Ishikawa (cell line): ENCODE measurements around the gene FPGS.

Experiments used
- MAX ChIP-seq: IDR thresholded peaks from 2 replicates; pipeline ENCODE4 v1.6.1; 2012
- REST ChIP-seq: IDR thresholded peaks from 2 replicates; pipeline ENCODE4 v1.6.1; 2012; ENCODE audit warnings: low read depth, mild to moderate bottlenecking
- TEAD4 ChIP-seq: IDR thresholded peaks from 2 replicates; pipeline ENCODE4 v1.6.1; 2012
- ZBTB7A ChIP-seq: IDR thresholded peaks from 2 replicates; pipeline ENCODE4 v1.6.1; 2012; ENCODE audit warnings: low read depth

- TF ChIP-seq TEAD4 (no peak), ZBTB7A (no peak), MAX (no peak), REST (no peak)
These were observed 4.2 kb downstream of the FPGS start for GRCh38 chr9:127806871-127807270.
